Measurements from ENCODE around the gene ECE1.

- TF ChIP-seq MYC (CRISPR knock-in tag; IDR thresholded peaks at IDR 0.05; ENCODE audit: borderline replicate concordance) (no peak), ZNF510 (CRISPR knock-in tag; IDR thresholded peaks at IDR 0.05; ENCODE audit: low read depth) (no peak), JUND (CRISPR knock-in tag; IDR thresholded peaks at IDR 0.05) (no peak), KDM2A (CRISPR knock-in tag; IDR thresholded peaks at IDR 0.05; ENCODE audit: borderline replicate concordance, low read depth) (no peak), CBX5 (CRISPR knock-in tag; IDR thresholded peaks at IDR 0.05; ENCODE audit: borderline replicate concordance) (no peak), CHD2 (IDR thresholded peaks at IDR 0.05; ENCODE audit: low read depth, low read length) (no peak), RAD21 (CRISPR knock-in tag; IDR thresholded peaks at IDR 0.05) (no peak), ZNF749 (CRISPR knock-in tag; IDR thresholded peaks at IDR 0.05; ENCODE audit: borderline replicate concordance) (no peak), TCF7L2 (IDR thresholded peaks at IDR 0.05; ENCODE audit: low read depth, low read length) (no peak), ELF1 (CRISPR knock-in tag; IDR thresholded peaks at IDR 0.05) (no peak)
These were observed 45.1 kb downstream of the ECE1 start for GRCh38 chr1:21244986-21245687.

All from HepG2 (cell line).